BLaER1 treated with 17β-estradiol and CSF1 and Interleukin-3, amounts not matched to agents 10 nM and 100 nM (cell line): ENCODE measurements around the gene DCHS1.
"Not testable (repeated sequence)": the region's sequence is repeated elsewhere in the genome, so short reads cannot be mapped to it uniquely, and the experiment has no call there.

Experiments used
- H3K27ac ChIP-seq, 11 experiments: shearing (Covaris generic); formaldehyde crosslinking; 2 replicates each; pipeline ENCODE4 v1.8.1; 2022
- H3K27me3 ChIP-seq, 11 experiments: shearing (Covaris generic); formaldehyde crosslinking; 2 replicates each; pipeline ENCODE4 v1.8.1; 2022
- H3K36me3 ChIP-seq, 11 experiments: shearing (Covaris generic); formaldehyde crosslinking; 2 replicates each; pipeline ENCODE4 v1.8.1; 2022
- H3K4me1 ChIP-seq, 10 experiments: shearing (Covaris generic); formaldehyde crosslinking; 2 replicates each; pipeline ENCODE4 v1.8.1; 2022
- H3K4me2 ChIP-seq, 11 experiments: shearing (Covaris generic); formaldehyde crosslinking; 2 replicates each; pipeline ENCODE4 v1.8.1; 2022
- H3K4me3 ChIP-seq, 10 experiments: shearing (Covaris generic); formaldehyde crosslinking; 2 replicates each; pipeline ENCODE4 v1.8.1; 2022
- H3K9ac ChIP-seq, 11 experiments: shearing (Covaris generic); formaldehyde crosslinking; 2 replicates each; pipeline ENCODE4 v1.8.1; 2022
- H3K9me3 ChIP-seq, 11 experiments: shearing (Covaris generic); formaldehyde crosslinking; replicated peaks in 1 of 11; 2 replicates each; pipeline ENCODE4 v1.8.1; 2022
- H4K20me1 ChIP-seq, 11 experiments: shearing (Covaris generic); formaldehyde crosslinking; 2 replicates each; pipeline ENCODE4 v1.8.1; 2022
- Cebpa-rat ChIP-seq, 11 experiments: shearing (Covaris generic); IDR thresholded peaks; 2 replicates each; pipeline ENCODE4 v1.8.1; 2022

The DCHS1 gene

GRCh38 chr11:6655790-6656583, at the start of gene DCHS1:
Gene DCHS1 (minus strand): TSS chr11:6655809. CDS start chr11:6641613, 14,196 bp downstream.
- no peaks in the 10 kb centered on the region for H3K36me3 ChIP-seq
- TF ChIP-seq Cebpa-rat (IDR thresholded peaks at IDR 0.05) = no peak
- H3K27me3 ChIP-seq = peaks cover 18 to 40% (median 35%) of the 10 kb centered on the region in 11 experiments
- peak within 1 kb of the TSS; percentile 76 to 91 (median 84) for H3K9ac ChIP-seq
- peak within 1 kb of the TSS; percentile 69 to 85 (median 78) for H3K4me2 ChIP-seq
- peak within 1 kb of the TSS; percentile 55 to 78 (median 71) for H3K4me3 ChIP-seq
- H3K9me3 ChIP-seq = no peaks in the 10 kb centered on the region
- H4K20me1 ChIP-seq = peaks cover 0 to 7% (median 0%) of the 10 kb centered on the region in 11 experiments; a peak in 3 of 22 replicates
- H3K4me1 ChIP-seq = peaks cover 15 to 46% (median 34%) of the 10 kb centered on the region in 10 experiments
- peak within 1 kb of the TSS in 10 of 11 experiments; percentile 62 to 88 (median 84); a peak in 19 of 22 replicates for H3K27ac ChIP-seq

- Histone ChIP-seq H3K36me3 (no peaks in the 10 kb centered on the region), H3K9me3 (no peaks in the 10 kb centered on the region), H3K27ac (peak overlapping the region in 9 of 11 experiments; percentile 14 to 69 (median 48); a peak in 17 of 22 replicates), H3K4me2 (peak overlapping the region in 9 of 11 experiments; percentile 28 to 68 (median 56); a peak in 19 of 22 replicates), H3K4me1 (peaks cover 6 to 40% (median 28%) of the 10 kb centered on the region in 10 experiments; a peak in 17 of 20 replicates), H3K27me3 (no peaks in the 10 kb centered on the region), H4K20me1 (no peaks in the 10 kb centered on the region), H3K4me3 (no peak overlapping the region), H3K9ac (peak overlapping the region in 3 of 11 experiments; percentile 16 to 36 (median 31); a peak in 3 of 22 replicates)
- peak; percentile 54 to 91 (median 83); a peak in 18 of 22 replicates for TF ChIP-seq Cebpa-rat (IDR thresholded peaks at IDR 0.05)
Observed at GRCh38 chr11:6703247-6704063, 47.8 kb upstream of the DCHS1 start.

GRCh38 chr11:6701955-6702354, 46.3 kb upstream of the DCHS1 start:
- H3K9ac ChIP-seq, H3K4me2 ChIP-seq, H3K27me3 ChIP-seq, H3K36me3 ChIP-seq, H3K9me3 ChIP-seq, H4K20me1 ChIP-seq, H3K4me3 ChIP-seq, H3K27ac ChIP-seq: not testable (repeated sequence)
- H3K4me1 ChIP-seq = peaks cover 6 to 34% (median 27%) of the 10 kb centered on the region in 10 experiments; a peak in 17 of 20 replicates

- Histone ChIP-seq H3K4me2 (peak overlapping the region in 7 of 11 experiments; percentile 25 to 88 (median 53); a peak in 13 of 22 replicates), H3K4me1 (peaks cover 7 to 46% (median 25%) of the 10 kb centered on the region in 10 experiments; a peak in 19 of 20 replicates), H3K9ac (peak overlapping the region in 3 of 11 experiments; percentile 33 to 43 (median 35); a peak in 2 of 22 replicates), H3K4me3 (no peak overlapping the region), H3K27me3 (no peaks in the 10 kb centered on the region), H4K20me1 (no peaks in the 10 kb centered on the region), H3K9me3 (no peaks in the 10 kb centered on the region), H3K27ac (peak overlapping the region in 4 of 11 experiments; percentile 36 to 76 (median 53); a peak in 7 of 22 replicates), H3K36me3 (no peaks in the 10 kb centered on the region)
- no peak for TF ChIP-seq Cebpa-rat (IDR thresholded peaks at IDR 0.05)
Observed at GRCh38 chr11:6695377-6695776, 39.8 kb upstream of the DCHS1 start.

GRCh38 chr11:6694229-6694535, 38.6 kb upstream of the DCHS1 start:
- Histone ChIP-seq H4K20me1 (no peaks in the 10 kb centered on the region), H3K9ac (no peak overlapping the region; a peak in 1 of 22 replicates), H3K36me3 (no peaks in the 10 kb centered on the region), H3K9me3 (peaks cover 0 to 8% (median 5%) of the 10 kb centered on the region in 11 experiments; a peak in 7 of 22 replicates), H3K27ac (peak overlapping the region in 3 of 11 experiments; percentile 57 to 76 (median 66); a peak in 5 of 22 replicates), H3K4me1 (peaks cover 7 to 46% (median 25%) of the 10 kb centered on the region in 10 experiments; a peak in 19 of 20 replicates), H3K4me2 (peak overlapping the region in 8 of 11 experiments; percentile 38 to 88 (median 56); a peak in 14 of 22 replicates), H3K27me3 (no peaks in the 10 kb centered on the region), H3K4me3 (no peak overlapping the region)
- no peak for TF ChIP-seq Cebpa-rat (IDR thresholded peaks at IDR 0.05)

- no peak overlapping the region for H3K4me3 ChIP-seq
- H3K9ac ChIP-seq = peak overlapping the region in 3 of 11 experiments; percentile 19 to 56 (median 34); a peak in 3 of 22 replicates
- no peak for TF ChIP-seq Cebpa-rat (IDR thresholded peaks at IDR 0.05)
- peak overlapping the region in 5 of 11 experiments; percentile 11 to 65 (median 57); a peak in 7 of 22 replicates for H3K27ac ChIP-seq
- H3K27me3 ChIP-seq = no peaks in the 10 kb centered on the region
- no peaks in the 10 kb centered on the region for H4K20me1 ChIP-seq
- H3K4me1 ChIP-seq = peaks cover 7 to 46% (median 25%) of the 10 kb centered on the region in 10 experiments; a peak in 19 of 20 replicates
- H3K36me3 ChIP-seq = no peaks in the 10 kb centered on the region
- H3K4me2 ChIP-seq = peak overlapping the region; percentile 10 to 88 (median 51); a peak in 20 of 22 replicates
- H3K9me3 ChIP-seq = peaks cover 0 to 8% (median 5%) of the 10 kb centered on the region in 11 experiments; a peak in 7 of 22 replicates
Observed at GRCh38 chr11:6693342-6694228, 38.0 kb upstream of the DCHS1 start.

GRCh38 chr11:6692128-6692527, 36.5 kb upstream of the DCHS1 start:
- peaks cover 0 to 8% (median 5%) of the 10 kb centered on the region in 11 experiments; a peak in 7 of 22 replicates for H3K9me3 ChIP-seq
- H3K4me3 ChIP-seq = no peak overlapping the region
- H3K27me3 ChIP-seq = no peaks in the 10 kb centered on the region
- H3K27ac ChIP-seq = peak overlapping the region in 1 of 11 experiments; percentile 16; a peak in 1 of 22 replicates
- H3K36me3 ChIP-seq = no peaks in the 10 kb centered on the region
- peaks cover 7 to 46% (median 25%) of the 10 kb centered on the region in 10 experiments; a peak in 19 of 20 replicates for H3K4me1 ChIP-seq
- TF ChIP-seq Cebpa-rat (IDR thresholded peaks at IDR 0.05) = no peak
- H3K4me2 ChIP-seq = 0 out of 22 replicates have a peak overlapping the region, but pooled peaks of 1 of the 11 experiments have one; percentile 31
- H4K20me1 ChIP-seq = no peaks in the 10 kb centered on the region
- no peak overlapping the region for H3K9ac ChIP-seq

GRCh38 chr11:6690431-6691132, 35.0 kb upstream of the DCHS1 start:
- not testable (repeated sequence) for H4K20me1 ChIP-seq, H3K4me3 ChIP-seq, H3K4me2 ChIP-seq, H3K27ac ChIP-seq, H3K27me3 ChIP-seq, H3K9me3 ChIP-seq, H3K9ac ChIP-seq, H3K36me3 ChIP-seq
- peaks cover 7 to 37% (median 21%) of the 10 kb centered on the region in 10 experiments; a peak in 19 of 20 replicates for H3K4me1 ChIP-seq
